ENCODE data around the gene DAW1.

- TF ChIP-seq, protein P1, sequence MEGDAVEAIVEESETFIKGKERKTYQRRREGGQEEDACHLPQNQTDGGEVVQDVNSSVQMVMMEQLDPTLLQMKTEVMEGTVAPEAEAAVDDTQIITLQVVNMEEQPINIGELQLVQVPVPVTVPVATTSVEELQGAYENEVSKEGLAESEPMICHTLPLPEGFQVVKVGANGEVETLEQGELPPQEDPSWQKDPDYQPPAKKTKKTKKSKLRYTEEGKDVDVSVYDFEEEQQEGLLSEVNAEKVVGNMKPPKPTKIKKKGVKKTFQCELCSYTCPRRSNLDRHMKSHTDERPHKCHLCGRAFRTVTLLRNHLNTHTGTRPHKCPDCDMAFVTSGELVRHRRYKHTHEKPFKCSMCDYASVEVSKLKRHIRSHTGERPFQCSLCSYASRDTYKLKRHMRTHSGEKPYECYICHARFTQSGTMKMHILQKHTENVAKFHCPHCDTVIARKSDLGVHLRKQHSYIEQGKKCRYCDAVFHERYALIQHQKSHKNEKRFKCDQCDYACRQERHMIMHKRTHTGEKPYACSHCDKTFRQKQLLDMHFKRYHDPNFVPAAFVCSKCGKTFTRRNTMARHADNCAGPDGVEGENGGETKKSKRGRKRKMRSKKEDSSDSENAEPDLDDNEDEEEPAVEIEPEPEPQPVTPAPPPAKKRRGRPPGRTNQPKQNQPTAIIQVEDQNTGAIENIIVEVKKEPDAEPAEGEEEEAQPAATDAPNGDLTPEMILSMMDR (conservative IDR thresholded peaks at IDR 0.05 in 1 of 2, IDR thresholded peaks at IDR 0.05 in 1 of 2; ENCODE audit: extremely low read depth in 1 of 2, insufficient read depth in 1 of 2, low read depth in 1 of 2, low read length in 2 of 2), result no peak
- TF ChIP-seq EZH2 (IDR thresholded peaks at IDR 0.05; ENCODE audit: borderline replicate concordance, low read length), result no peak
These were observed 36.3 kb upstream of the DAW1 start for GRCh38 chr2:227834916-227835650.
